Ramos (cell line): Measurements from ENCODE around the gene LSAMP.

Source experiments
- in situ Hi-C: fragments of 300-500 bp; cut with MboI; formaldehyde crosslinking; loops from one replicate; pipeline ENCODE4 v1.14.3; 2022; ENCODE audit warnings: low sequenced_read_pairs; ENCODE audit not compliant: unreplicated experiment

Gene LSAMP

GRCh38 chr3:116445311-116445841 lies at the start of gene LSAMP:
Gene LSAMP, minus strand, starts transcription at chr3:116445487.
- in situ Hi-C loops = no loop called here

DNA sequence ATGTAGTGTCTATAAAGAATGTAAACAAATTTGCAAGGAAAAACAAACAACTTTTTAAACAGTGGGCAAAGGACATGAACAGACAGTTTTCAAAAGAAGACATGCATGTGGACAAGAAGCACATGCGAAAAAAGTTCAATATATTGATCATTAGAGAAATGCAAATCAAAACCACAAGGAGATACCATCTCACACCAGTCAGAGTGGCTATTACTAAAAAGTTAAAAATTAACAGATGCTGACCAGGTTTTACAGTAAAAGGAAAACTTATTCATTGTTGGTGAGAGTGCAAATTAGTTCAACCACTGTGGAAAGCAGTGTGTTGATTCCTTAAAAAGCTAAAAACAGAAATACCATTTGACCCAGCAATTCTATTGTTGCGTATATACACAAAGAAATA lies 47.1 kb upstream of the LSAMP start:
- in situ Hi-C loops = no loop called here

DNA sequence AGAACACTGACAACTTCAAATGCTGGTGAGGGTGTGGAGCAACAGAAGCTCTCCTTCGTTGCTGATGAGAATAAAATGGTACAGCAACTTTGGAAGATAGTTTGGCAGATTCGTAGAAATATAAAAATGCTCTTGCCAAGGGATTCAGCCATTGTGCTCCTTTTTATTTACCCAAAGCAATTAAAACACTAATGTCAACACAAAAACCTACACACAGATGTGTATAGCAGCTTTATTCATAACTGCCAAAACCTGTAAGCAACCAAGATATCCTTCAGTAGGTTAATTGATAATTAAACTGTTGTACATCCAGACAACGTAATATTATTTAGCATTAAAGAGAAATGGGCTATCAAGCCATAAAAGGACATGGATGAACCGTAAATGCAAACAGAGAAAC lies 37.8 kb upstream of the LSAMP start:
- in situ Hi-C loops = no loop called here

GRCh38 chr3:116476691-116477090 lies 31.4 kb upstream of the LSAMP start:
- in situ Hi-C loops = no loop called here

- in situ Hi-C loops = no loop called here
Measured at GRCh38 chr3:116474801-116475200, 29.5 kb upstream of the LSAMP start.

- in situ Hi-C loops = no loop called here
Measured at GRCh38 chr3:116474032-116474780, 28.9 kb upstream of the LSAMP start.

- in situ Hi-C loops = no loop called here
Measured at GRCh38 chr3:116473602-116474001, 28.3 kb upstream of the LSAMP start.

- in situ Hi-C loops = no loop called here
Measured at GRCh38 chr3:116470605-116471197, 25.4 kb upstream of the LSAMP start.

DNA sequence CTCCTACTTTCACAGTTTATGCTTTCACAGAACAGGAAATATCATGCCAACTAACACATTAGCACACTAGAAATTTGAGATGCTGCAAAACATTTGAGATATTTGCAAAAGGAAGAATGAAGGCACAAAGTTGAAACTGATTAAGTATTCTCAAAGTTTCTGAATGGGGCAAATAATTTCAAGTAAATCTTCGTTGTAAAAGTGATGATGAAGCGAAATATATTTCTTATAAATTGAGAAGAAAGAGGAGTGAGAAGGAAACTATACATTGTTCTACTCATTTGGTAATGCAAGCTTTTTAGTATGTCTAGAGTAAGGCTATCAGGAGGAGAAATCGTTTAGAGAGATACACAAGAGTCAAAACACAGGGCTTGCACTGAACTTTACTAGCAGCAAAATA lies 24.3 kb upstream of the LSAMP start:
- in situ Hi-C loops = no loop called here

DNA sequence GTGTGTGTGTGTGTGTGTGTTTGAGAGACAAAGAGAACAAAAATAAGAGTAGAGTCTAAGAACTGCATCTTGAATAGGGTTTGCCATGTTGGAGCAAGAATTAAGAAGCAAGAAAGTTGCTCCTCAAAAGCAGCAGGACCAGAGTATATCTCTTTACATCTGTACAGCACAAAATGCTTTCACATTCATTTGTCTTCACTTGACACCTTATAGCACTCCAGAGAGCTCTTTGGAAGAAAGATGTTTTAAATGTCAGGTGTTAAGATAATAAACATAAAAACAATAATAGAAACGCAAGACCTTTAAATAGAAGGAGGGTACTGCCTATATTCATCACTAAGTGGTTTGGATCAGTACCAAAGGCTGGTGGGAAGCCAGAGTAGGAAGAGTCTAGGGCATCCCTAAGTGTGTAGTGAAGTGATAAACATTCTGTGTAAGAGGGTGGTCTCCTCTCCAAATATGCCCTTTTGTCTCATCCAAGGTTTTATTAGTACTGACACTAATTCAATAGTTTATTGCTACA lies 19.1 kb upstream of the LSAMP start:
- in situ Hi-C loops = no loop called here

DNA sequence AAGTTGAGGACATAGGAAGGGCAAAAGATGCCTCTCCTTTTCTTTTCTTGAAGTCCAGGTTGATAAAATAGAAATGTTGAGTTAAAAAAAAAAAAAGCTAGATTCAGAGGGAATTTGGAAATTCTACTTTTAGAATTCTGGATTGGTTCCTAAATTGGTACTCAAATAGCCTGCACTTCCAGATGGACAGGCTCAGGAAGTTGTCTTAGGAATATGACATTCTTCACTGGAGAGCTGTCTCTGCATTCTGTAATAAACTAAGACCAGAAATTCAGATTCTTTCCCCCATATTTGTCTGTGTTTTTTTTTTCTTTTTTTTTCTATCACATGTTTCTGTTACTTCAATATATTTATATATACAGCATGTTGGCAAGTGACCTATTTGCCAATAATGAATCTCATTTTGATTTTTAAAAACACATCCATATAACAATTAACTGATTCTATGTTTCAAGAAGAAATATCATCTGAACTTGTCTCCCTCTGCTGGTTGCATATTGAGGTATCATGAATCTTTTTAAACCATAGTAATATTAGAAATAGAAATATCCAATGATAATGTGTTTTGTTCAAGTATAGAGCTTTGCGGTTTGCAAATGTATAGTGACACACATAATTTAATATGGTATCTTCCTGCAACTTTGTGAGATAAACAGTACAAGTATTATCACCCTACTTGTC lies 8.5 kb upstream of the LSAMP start:
- in situ Hi-C loops = no loop called here

DNA sequence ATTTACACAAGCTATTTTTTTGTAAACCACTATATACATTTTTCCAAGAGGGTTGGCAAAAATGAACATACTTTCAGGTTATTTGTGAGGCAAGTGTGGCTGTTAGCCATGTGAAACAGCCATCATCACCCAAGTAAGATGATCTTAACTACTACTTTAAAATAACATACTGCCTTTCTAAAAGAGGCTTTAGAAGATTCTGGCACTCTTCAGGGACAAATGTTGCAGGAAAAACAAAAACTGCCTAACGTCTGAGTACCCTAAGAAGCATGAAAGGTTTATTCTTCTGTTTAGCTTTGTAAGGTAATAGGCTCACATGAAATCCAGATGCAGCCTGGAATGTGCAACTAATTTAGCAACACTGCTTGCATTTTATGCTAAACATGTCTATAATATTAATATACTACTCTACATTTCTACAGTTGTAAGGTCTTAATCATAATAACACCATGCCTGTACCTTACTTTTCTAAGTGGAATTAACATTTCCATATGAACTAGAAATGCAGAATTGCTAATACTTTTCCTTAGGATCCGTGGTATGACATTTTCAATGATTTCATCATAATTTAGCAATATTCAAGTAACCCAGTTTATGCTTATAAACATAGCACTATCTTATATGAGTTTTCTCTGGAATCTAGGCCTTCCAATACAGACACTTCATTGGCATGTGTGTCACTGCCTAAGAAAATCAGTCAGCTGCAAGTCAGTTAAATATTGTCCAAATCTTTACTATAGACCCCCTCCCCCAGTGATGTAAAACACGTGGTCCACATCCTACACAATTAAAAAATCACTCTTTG lies 4.5 kb upstream of the LSAMP start:
- in situ Hi-C loops = no loop called here

GRCh38 chr3:116445990-116446389 lies 703 bp upstream of the LSAMP start:
- in situ Hi-C loops = no loop called here

- in situ Hi-C loops = no loop called here
Measured at GRCh38 chr3:116444819-116445310, 422 bp downstream of the LSAMP start.

GRCh38 chr3:116444115-116444747 lies 1.1 kb downstream of the LSAMP start:
- in situ Hi-C loops = no loop called here

- in situ Hi-C loops = no loop called here
Measured at GRCh38 chr3:116443191-116443661, 2.1 kb downstream of the LSAMP start.

GRCh38 chr3:116442331-116443021 lies 2.8 kb downstream of the LSAMP start:
- in situ Hi-C loops = no loop called here

- in situ Hi-C loops = no loop called here
Measured at GRCh38 chr3:116441652-116442051, 3.6 kb downstream of the LSAMP start.

GRCh38 chr3:116440196-116440595 lies 5.1 kb downstream of the LSAMP start:
- in situ Hi-C loops = no loop called here
